K562 (cell line): Measurements from ENCODE around the gene CEBPB. TPM values are rescaled to one million over a fixed set of nuclear protein-coding genes. Genes with fewer than 3 reads are reported as not detected.

ENCODE experiments used
- ATF7 ChIP-seq: fragments of 450-650 bp; IDR thresholded peaks from 2 replicates; pipeline ENCODE4 v1.7.1; 2014; ENCODE audit warnings: mild to moderate bottlenecking, moderate library complexity
- BDP1 ChIP-seq: IDR thresholded peaks from 3 replicates; pipeline ENCODE4 v1.6.1; 2011; ENCODE audit not compliant: insufficient read length, insufficient read depth
- BHLHE40 ChIP-seq: IDR thresholded peaks from 2 replicates; pipeline ENCODE4 v1.6.1; 2011; ENCODE audit warnings: low read length, improper control_type of control experiment
- CBFA2T2 ChIP-seq: fragments of 450-650 bp; conservative IDR thresholded peaks from 2 replicates; pipeline ENCODE4 v1.6.1; 2017; ENCODE audit warnings: mild to moderate bottlenecking
- CBFB ChIP-seq: sonication (generic); formaldehyde crosslinking; IDR thresholded peaks from 2 replicates; pipeline ENCODE4 v1.4.0; 2020; ENCODE audit warnings: mild to moderate bottlenecking, missing genetic modification reagents
- CREBBP ChIP-seq: IDR thresholded peaks from one replicate; pipeline ENCODE4 v1.6.1; 2012; ENCODE audit warnings: low read depth, mild to moderate bottlenecking, control low read depth, inconsistent platforms, low read length
- DMBX1 ChIP-seq: fragments of 250-450 bp; sonication (Bioruptor Pico); IDR thresholded peaks from 2 replicates; pipeline ENCODE4 v1.8.0; 2022; ENCODE audit warnings: inconsistent platforms, mild to moderate bottlenecking, moderate library complexity, borderline replicate concordance
- ETV6 ChIP-seq, 3 experiments: fragments of 150-350 bp in 1 of 3; sonication (generic) in 1 of 3; formaldehyde crosslinking in 1 of 3; IDR thresholded peaks; 2 replicates each; pipeline versions ENCODE4 v1.6.1 to v1.8.0; 2014 to 2022; ENCODE audit warnings: borderline replicate concordance in 2 of 3, low read depth in 2 of 3, antibody characterized with exemption in 1 of 3, low read length in 1 of 3, mild to moderate bottlenecking in 1 of 3, missing genetic modification reagents in 1 of 3
- HDAC2 ChIP-seq: fragments of 450-650 bp; IDR thresholded peaks from 2 replicates; pipeline ENCODE4 v1.6.1; 2016; ENCODE audit warnings: mild to moderate bottlenecking
- JUNB ChIP-seq: fragments of 450-650 bp; formaldehyde crosslinking; conservative IDR thresholded peaks from 2 replicates; pipeline ENCODE4 v1.4.0; 2020; ENCODE audit warnings: mild to moderate bottlenecking
- LARP7 ChIP-seq: fragments of 450-650 bp; IDR thresholded peaks from 2 replicates; pipeline ENCODE4 v1.6.1; 2016
- MECOM ChIP-seq: fragments of 250-450 bp; sonication (Bioruptor Pico); IDR thresholded peaks from 2 replicates; pipeline ENCODE4 v1.8.0; 2022; ENCODE audit warnings: inconsistent platforms
- MEIS2 ChIP-seq: fragments of 450-650 bp; IDR thresholded peaks from 2 replicates; pipeline ENCODE4 v1.6.1; 2014; ENCODE audit warnings: mild to moderate bottlenecking; ENCODE audit not compliant: partially characterized antibody
- NR4A1 ChIP-seq, 2 experiments: fragments of 250-450 bp in 1 of 2; fragments of 450-650 bp in 1 of 2; sonication (Bioruptor Pico) in 1 of 2; IDR thresholded peaks; 2 replicates each; pipeline versions ENCODE4 v1.4.0 to v1.6.1; 2016 to 2020; ENCODE audit warnings: mild to moderate bottlenecking in 2 of 2, missing compliant biosample characterization in 1 of 2, missing genetic modification characterization in 1 of 2, moderate library complexity in 1 of 2
- PHF8 ChIP-seq: fragments of 200-600 bp; sonication (generic); IDR thresholded peaks from 2 replicates; pipeline ENCODE4 v1.6.1; 2012; ENCODE audit warnings: mixed run types, mild to moderate bottlenecking, inconsistent platforms, low read length, moderate library complexity, borderline replicate concordance
- SMC3 ChIP-seq: conservative IDR thresholded peaks from 2 replicates; pipeline ENCODE4 v1.6.1; 2011; ENCODE audit warnings: low read depth, low read length, improper control_type of control experiment; ENCODE audit not compliant: insufficient read depth
- ZFX ChIP-seq: sonication (generic); formaldehyde crosslinking; IDR thresholded peaks from 2 replicates; pipeline ENCODE4 v1.8.0; 2022; ENCODE audit warnings: mild to moderate bottlenecking, missing genetic modification reagents, moderate library complexity
- ZNF347 ChIP-seq: fragments of 450-650 bp; formaldehyde crosslinking; IDR thresholded peaks from 2 replicates; pipeline ENCODE4 v1.4.0; 2020; ENCODE audit warnings: low read depth, mild to moderate bottlenecking, moderate library complexity
- ZNF57 ChIP-seq: fragments of 450-650 bp; formaldehyde crosslinking; IDR thresholded peaks from 2 replicates; pipeline ENCODE4 v1.4.0; 2020; ENCODE audit warnings: mild to moderate bottlenecking, moderate library complexity
- polyA plus RNA-seq, 8 experiments: library from polyadenylated mRNA; depleted of rRNA in 4 of 8; stranded (reverse) in 5 of 8; unstranded in 3 of 8; fragments of >200 nt; fragmentation: Nextera tagmentation in 2 of 8; fragmentation: Illumina TruSeq in 1 of 8; extraction: Ambion mirVana in 2 of 8; extraction: Trizol in 1 of 8; gene quantifications; 2 replicates each; pipeline versions ENCODE4 v1.2.1 to v1.2.3, GENCODE V29; 2011 to 2014; ENCODE audit warnings: inconsistent platforms in 1 of 8, missing spikeins in 1 of 8
- total RNA-seq, 7 experiments: library from RNA; depleted of rRNA in 6 of 7; stranded (reverse); fragments of >200 nt in 6 of 7; fragmentation: Illumina TruSeq in 2 of 7; extraction: Trizol in 2 of 7; gene quantifications; 2 replicates each; pipeline versions ENCODE4 v1.2.1 to v1.2.3, GENCODE V29; 2011 to 2021; ENCODE audit warnings: low replicate concordance in 1 of 7
- TF ChIP-seq, protein P1 (sequence below): fragments of 450-650 bp; formaldehyde crosslinking; IDR thresholded peaks from 2 replicates; pipeline ENCODE4 v1.4.0; 2022; ENCODE audit warnings: missing genetic modification characterization
- TF ChIP-seq, protein P2 (sequence below): fragments of 200-800 bp; sonication (Bioruptor generic); IDR thresholded peaks from 2 replicates; pipeline ENCODE4 v1.6.1; 2017; ENCODE audit warnings: missing genetic modification characterization, missing compliant biosample characterization
- TF ChIP-seq, protein P3 (sequence below): fragments of 450-650 bp; formaldehyde crosslinking; IDR thresholded peaks from 2 replicates; pipeline ENCODE4 v1.4.0; 2022; ENCODE audit warnings: mild to moderate bottlenecking, moderate library complexity

Gene CEBPB
- total and polyA plus RNA-seq, 9 of the 15 experiments (the other 6 are each of a cell fraction or from before 2014, with no cell fraction given), result 1.2 to 72.6 (median 7.8) TPM

DNA sequence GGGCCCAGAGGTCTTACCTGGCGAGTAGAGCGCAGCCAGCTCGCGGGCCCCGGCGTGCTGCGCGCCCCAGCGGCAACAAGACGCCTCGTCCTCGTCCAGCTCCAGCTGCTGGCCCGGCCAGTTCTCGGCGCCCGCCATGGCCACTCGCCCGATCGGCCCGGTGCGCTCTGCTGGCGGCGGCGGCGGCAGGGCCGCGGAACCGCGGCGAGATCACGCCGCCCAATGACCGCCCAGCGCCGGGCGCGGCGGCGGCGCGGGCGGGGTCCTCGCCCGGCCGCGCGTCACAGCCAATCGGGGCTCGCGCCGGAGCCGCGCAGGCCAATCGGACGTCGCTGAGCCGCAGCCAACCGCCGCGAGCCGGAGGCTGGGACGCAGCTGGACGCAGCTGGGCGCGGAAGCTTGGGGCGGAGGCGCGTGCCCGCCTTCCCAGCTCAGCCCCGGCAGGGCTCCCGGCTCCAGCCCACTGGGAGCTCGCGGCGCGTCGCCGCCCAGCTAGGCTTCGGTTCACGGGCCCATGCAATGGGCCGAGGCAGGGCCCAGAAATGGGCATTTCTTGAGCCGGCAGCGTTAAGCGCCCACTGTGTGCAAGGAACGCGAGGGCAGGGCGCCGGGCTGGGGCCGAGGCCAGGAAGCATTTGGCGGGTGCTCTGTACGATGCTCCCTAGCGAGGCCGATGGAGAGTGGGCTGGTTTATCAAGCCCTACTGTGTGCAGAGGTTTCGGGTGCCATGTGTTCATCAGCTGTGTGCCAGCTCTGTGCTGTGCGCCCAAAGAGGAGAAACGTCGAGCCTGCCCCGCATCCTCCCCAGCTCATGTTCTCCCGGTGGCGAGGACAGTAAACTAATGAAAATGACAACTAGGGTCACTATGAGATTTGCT is 36.9 kb upstream of the CEBPB start, which contains the start of gene PEDS1 (continued):
- TF ChIP-seq NR4A1 (CRISPR knock-in tag; IDR thresholded peaks at IDR 0.05) (peak; percentile 90; the same call in 1 of the 2 replicates), NR4A1 (tag; IDR thresholded peaks at IDR 0.05) (peak; percentile 56; the same call in 1 of the 2 replicates), SMC3 (0 out of 2 replicates have a peak, but pooled peaks have one; percentile 9), MECOM (CRISPR knock-in tag) (0 out of 2 replicates have a peak, but pooled peaks have one; percentile 59), PHF8 (peak; percentile 94), ZNF347 (CRISPR knock-in tag) (no peak), ETV6 (IDR thresholded peaks at IDR 0.05; ENCODE audit: borderline replicate concordance in 1 of 2, low read depth in 2 of 2, low read length in 1 of 2) (no peak), ETV6 (CRISPR knock-in tag; IDR thresholded peaks at IDR 0.05; ENCODE audit: borderline replicate concordance) (0 out of 2 replicates have a peak, but pooled peaks have one; percentile 72), HDAC2 (peak; percentile 40; the same call in 1 of the 2 replicates), ATF7 (0 out of 2 replicates have a peak, but pooled peaks have one; percentile 39), ZNF57 (CRISPR knock-in tag) (no peak), BDP1 (no peak), ZFX (CRISPR knock-in tag) (peak; percentile 94), CBFB (CRISPR knock-in tag) (peak; percentile 67; the same call in 1 of the 2 replicates), JUNB (CRISPR knock-in tag) (0 out of 2 replicates have a peak, but pooled peaks have one; percentile 32), LARP7 (no peak), MEIS2 (peak; percentile 18), DMBX1 (peak; percentile 77), CBFA2T2 (no peak), BHLHE40 (peak; percentile 58), CREBBP (no peak)
- TF ChIP-seq, protein P1, sequence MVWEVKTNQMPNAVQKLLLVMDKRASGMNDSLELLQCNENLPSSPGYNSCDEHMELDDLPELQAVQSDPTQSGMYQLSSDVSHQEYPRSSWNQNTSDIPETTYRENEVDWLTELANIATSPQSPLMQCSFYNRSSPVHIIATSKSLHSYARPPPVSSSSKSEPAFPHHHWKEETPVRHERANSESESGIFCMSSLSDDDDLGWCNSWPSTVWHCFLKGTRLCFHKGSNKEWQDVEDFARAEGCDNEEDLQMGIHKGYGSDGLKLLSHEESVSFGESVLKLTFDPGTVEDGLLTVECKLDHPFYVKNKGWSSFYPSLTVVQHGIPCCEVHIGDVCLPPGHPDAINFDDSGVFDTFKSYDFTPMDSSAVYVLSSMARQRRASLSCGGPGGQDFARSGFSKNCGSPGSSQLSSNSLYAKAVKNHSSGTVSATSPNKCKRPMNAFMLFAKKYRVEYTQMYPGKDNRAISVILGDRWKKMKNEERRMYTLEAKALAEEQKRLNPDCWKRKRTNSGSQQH, result no peak
- TF ChIP-seq, protein P2, sequence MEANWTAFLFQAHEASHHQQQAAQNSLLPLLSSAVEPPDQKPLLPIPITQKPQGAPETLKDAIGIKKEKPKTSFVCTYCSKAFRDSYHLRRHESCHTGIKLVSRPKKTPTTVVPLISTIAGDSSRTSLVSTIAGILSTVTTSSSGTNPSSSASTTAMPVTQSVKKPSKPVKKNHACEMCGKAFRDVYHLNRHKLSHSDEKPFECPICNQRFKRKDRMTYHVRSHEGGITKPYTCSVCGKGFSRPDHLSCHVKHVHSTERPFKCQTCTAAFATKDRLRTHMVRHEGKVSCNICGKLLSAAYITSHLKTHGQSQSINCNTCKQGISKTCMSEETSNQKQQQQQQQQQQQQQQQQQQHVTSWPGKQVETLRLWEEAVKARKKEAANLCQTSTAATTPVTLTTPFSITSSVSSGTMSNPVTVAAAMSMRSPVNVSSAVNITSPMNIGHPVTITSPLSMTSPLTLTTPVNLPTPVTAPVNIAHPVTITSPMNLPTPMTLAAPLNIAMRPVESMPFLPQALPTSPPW (CRISPR knock-in tag), result peak; percentile 90
- TF ChIP-seq, protein P3, sequence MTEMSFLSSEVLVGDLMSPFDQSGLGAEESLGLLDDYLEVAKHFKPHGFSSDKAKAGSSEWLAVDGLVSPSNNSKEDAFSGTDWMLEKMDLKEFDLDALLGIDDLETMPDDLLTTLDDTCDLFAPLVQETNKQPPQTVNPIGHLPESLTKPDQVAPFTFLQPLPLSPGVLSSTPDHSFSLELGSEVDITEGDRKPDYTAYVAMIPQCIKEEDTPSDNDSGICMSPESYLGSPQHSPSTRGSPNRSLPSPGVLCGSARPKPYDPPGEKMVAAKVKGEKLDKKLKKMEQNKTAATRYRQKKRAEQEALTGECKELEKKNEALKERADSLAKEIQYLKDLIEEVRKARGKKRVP (CRISPR knock-in tag), result peak; percentile 32; the same call in 1 of the 2 replicates
